Activated T-helper 17 cell treated with anti-CD3 and anti-CD28 coated beads, Interleukin-2, amount 50 U/mL, for 72 hours (primary cell): Measurements from ENCODE around the gene FAM81B. TPM values are rescaled to one million over a fixed set of nuclear protein-coding genes. Genes with fewer than 3 reads are reported as not detected.
"Not testable (repeated sequence)": the region's sequence is repeated elsewhere in the genome, so short reads cannot be mapped to it uniquely, and the experiment has no call there.

Experiments used
- ATAC-seq: fragments of 150-1000 bp; cut with Tn5 transposase; replicated peaks from 2 replicates; pipeline ENCODE4 v1.10.0; 2021; ENCODE audit warnings: mild to moderate bottlenecking, moderate library complexity
- H3K27ac Mint-ChIP-seq: one replicate; pipeline ENCODE4 v1.8.0; 2022; ENCODE audit warnings: mixed read lengths
- H3K27me3 Mint-ChIP-seq: one replicate; pipeline ENCODE4 v1.8.0; 2022; ENCODE audit warnings: mixed read lengths
- H3K36me3 Mint-ChIP-seq: one replicate; pipeline ENCODE4 v1.8.0; 2022; ENCODE audit warnings: low read depth, mild to moderate bottlenecking, mixed read lengths
- H3K4me1 Mint-ChIP-seq: one replicate; pipeline ENCODE4 v1.8.0; 2022; ENCODE audit warnings: mixed read lengths
- H3K4me3 Mint-ChIP-seq: one replicate; pipeline ENCODE4 v1.8.0; 2022; ENCODE audit warnings: mild to moderate bottlenecking, mixed read lengths
- H3K9me3 Mint-ChIP-seq: one replicate; pipeline ENCODE4 v1.8.0; 2022; ENCODE audit warnings: mixed read lengths
- total RNA-seq, 2 donors: library from RNA; stranded (reverse); gene quantifications; one replicate each; pipeline ENCODE4 v1.2.3, GENCODE V29; 2022

FAM81B gene
- total RNA-seq, 2 donors from 2014 or later = not detected

- Mint-ChIP-seq H3K4me1 (peaks cover 9% of the 10 kb centered on the region), H3K36me3 (no peaks in the 10 kb centered on the region), H3K9me3 (no peaks in the 10 kb centered on the region), H3K4me3 (no peak overlapping the region), H3K27ac (no peak overlapping the region), H3K27me3 (peaks cover 20% of the 10 kb centered on the region)
- ATAC-seq = no peak
Measured at GRCh38 chr5:95382801-95383200, 8.4 kb upstream of the FAM81B start.

GRCh38 chr5:95384485-95385213 lies 6.5 kb upstream of the FAM81B start:
- peaks cover 9% of the 10 kb centered on the region for H3K4me1 Mint-ChIP-seq
- ATAC-seq = no peak
- no peaks in the 10 kb centered on the region for H3K9me3 Mint-ChIP-seq
- H3K4me3 Mint-ChIP-seq = no peak overlapping the region
- no peaks in the 10 kb centered on the region for H3K36me3 Mint-ChIP-seq
- no peak overlapping the region for H3K27ac Mint-ChIP-seq
- H3K27me3 Mint-ChIP-seq = peaks cover 22% of the 10 kb centered on the region

- no peaks in the 10 kb centered on the region for H3K36me3 Mint-ChIP-seq
- H3K27ac Mint-ChIP-seq = no peak overlapping the region
- peaks cover 22% of the 10 kb centered on the region for H3K27me3 Mint-ChIP-seq
- no peaks in the 10 kb centered on the region for H3K9me3 Mint-ChIP-seq
- no peak for ATAC-seq
- no peak overlapping the region for H3K4me3 Mint-ChIP-seq
- peaks cover 2% of the 10 kb centered on the region for H3K4me1 Mint-ChIP-seq
Measured at GRCh38 chr5:95385334-95385733, 5.8 kb upstream of the FAM81B start.

- ATAC-seq, H3K9me3 Mint-ChIP-seq, H3K4me3 Mint-ChIP-seq, H3K27me3 Mint-ChIP-seq, H3K36me3 Mint-ChIP-seq, H3K4me1 Mint-ChIP-seq, H3K27ac Mint-ChIP-seq: not testable (repeated sequence)
Measured at GRCh38 chr5:95391965-95392364, 799 bp downstream of the FAM81B start.

- no peaks in the 10 kb centered on the region for H3K4me1 Mint-ChIP-seq
Measured at GRCh38 chr5:95392593-95393182, 1.5 kb downstream of the FAM81B start.

GRCh38 chr5:95393279-95393678 lies 2.1 kb downstream of the FAM81B start:
- no peak overlapping the region for H3K4me3 Mint-ChIP-seq
- peaks cover 8% of the 10 kb centered on the region for H3K27me3 Mint-ChIP-seq
- no peak overlapping the region for H3K27ac Mint-ChIP-seq
- no peaks in the 10 kb centered on the region for H3K36me3 Mint-ChIP-seq
- no peaks in the 10 kb centered on the region for H3K9me3 Mint-ChIP-seq
- no peak for ATAC-seq
- no peaks in the 10 kb centered on the region for H3K4me1 Mint-ChIP-seq

More at GRCh38 chr5:95392593-95393182, 1.5 kb downstream of the FAM81B start:
- ATAC-seq = no peak
- no peaks in the 10 kb centered on the region for H3K36me3 Mint-ChIP-seq
- no peaks in the 10 kb centered on the region for H3K9me3 Mint-ChIP-seq
- H3K4me3 Mint-ChIP-seq = no peak overlapping the region
- H3K27me3 Mint-ChIP-seq = peaks cover 11% of the 10 kb centered on the region
- H3K27ac Mint-ChIP-seq = no peak overlapping the region

GRCh38 chr5:95398989-95399388 lies 7.8 kb downstream of the FAM81B start:
- no peak overlapping the region for H3K27ac Mint-ChIP-seq
- ATAC-seq = no peak

GRCh38 chr5:95401626-95402025 lies 10.5 kb downstream of the FAM81B start:
- no peaks in the 10 kb centered on the region for H3K9me3 Mint-ChIP-seq
- H3K4me3 Mint-ChIP-seq = no peak overlapping the region
- H3K4me1 Mint-ChIP-seq = no peaks in the 10 kb centered on the region
- no peak for ATAC-seq
- H3K27me3 Mint-ChIP-seq = peaks cover 15% of the 10 kb centered on the region
- no peak overlapping the region for H3K27ac Mint-ChIP-seq
- H3K36me3 Mint-ChIP-seq = no peaks in the 10 kb centered on the region

More at GRCh38 chr5:95398989-95399388, 7.8 kb downstream of the FAM81B start:
- no peaks in the 10 kb centered on the region for H3K4me1 Mint-ChIP-seq
- H3K36me3 Mint-ChIP-seq = no peaks in the 10 kb centered on the region
- H3K27me3 Mint-ChIP-seq = peaks cover 8% of the 10 kb centered on the region
- no peaks in the 10 kb centered on the region for H3K9me3 Mint-ChIP-seq
- no peak overlapping the region for H3K4me3 Mint-ChIP-seq

- ATAC-seq = no peak
- no peak overlapping the region for H3K4me3 Mint-ChIP-seq
- H3K36me3 Mint-ChIP-seq = no peaks in the 10 kb centered on the region
- H3K27ac Mint-ChIP-seq = no peak overlapping the region
- peaks cover 5% of the 10 kb centered on the region for H3K9me3 Mint-ChIP-seq
- H3K4me1 Mint-ChIP-seq = peaks cover 4% of the 10 kb centered on the region
- peaks cover 22% of the 10 kb centered on the region for H3K27me3 Mint-ChIP-seq
Measured at GRCh38 chr5:95403996-95404395, 12.8 kb downstream of the FAM81B start.

GRCh38 chr5:95406426-95407090 lies 15.4 kb downstream of the FAM81B start:
- H3K4me3 Mint-ChIP-seq = no peak overlapping the region

GRCh38 chr5:95410279-95410678 lies 19.1 kb downstream of the FAM81B start:
- peaks cover 20% of the 10 kb centered on the region for H3K27me3 Mint-ChIP-seq
- H3K9me3 Mint-ChIP-seq = peaks cover 5% of the 10 kb centered on the region
- peaks cover 4% of the 10 kb centered on the region for H3K4me1 Mint-ChIP-seq
- no peak overlapping the region for H3K27ac Mint-ChIP-seq
- H3K4me3 Mint-ChIP-seq = no peak overlapping the region
- no peaks in the 10 kb centered on the region for H3K36me3 Mint-ChIP-seq
- ATAC-seq = no peak

More at GRCh38 chr5:95406426-95407090, 15.4 kb downstream of the FAM81B start:
- H3K27me3 Mint-ChIP-seq = peaks cover 22% of the 10 kb centered on the region
- ATAC-seq = no peak
- no peak overlapping the region for H3K27ac Mint-ChIP-seq
- no peaks in the 10 kb centered on the region for H3K36me3 Mint-ChIP-seq
- H3K4me1 Mint-ChIP-seq = peaks cover 4% of the 10 kb centered on the region
- peaks cover 5% of the 10 kb centered on the region for H3K9me3 Mint-ChIP-seq

- Mint-ChIP-seq H3K27ac (no peak overlapping the region), H3K9me3 (peaks cover 5% of the 10 kb centered on the region), H3K36me3 (no peaks in the 10 kb centered on the region), H3K27me3 (peaks cover 15% of the 10 kb centered on the region), H3K4me1 (peaks cover 4% of the 10 kb centered on the region), H3K4me3 (no peak overlapping the region)
- ATAC-seq = no peak
Measured at GRCh38 chr5:95411474-95411873, 20.3 kb downstream of the FAM81B start.

GRCh38 chr5:95414451-95414850 lies 23.3 kb downstream of the FAM81B start:
- no peak for ATAC-seq
- Mint-ChIP-seq H3K4me3 (no peak overlapping the region), H3K4me1 (no peaks in the 10 kb centered on the region), H3K36me3 (no peaks in the 10 kb centered on the region), H3K27me3 (peaks cover 3% of the 10 kb centered on the region), H3K27ac (no peak overlapping the region), H3K9me3 (no peaks in the 10 kb centered on the region)

GRCh38 chr5:95417971-95418370 lies 26.8 kb downstream of the FAM81B start:
- Mint-ChIP-seq H3K27ac (no peak overlapping the region), H3K4me3 (no peak overlapping the region), H3K27me3 (peaks cover 13% of the 10 kb centered on the region), H3K36me3 (no peaks in the 10 kb centered on the region), H3K4me1 (no peaks in the 10 kb centered on the region), H3K9me3 (no peaks in the 10 kb centered on the region)
- ATAC-seq = no peak

- no peak overlapping the region for H3K4me3 Mint-ChIP-seq
- peaks cover 9% of the 10 kb centered on the region for H3K27me3 Mint-ChIP-seq
- ATAC-seq = no peak
- no peaks in the 10 kb centered on the region for H3K4me1 Mint-ChIP-seq
- H3K9me3 Mint-ChIP-seq = no peaks in the 10 kb centered on the region
- no peaks in the 10 kb centered on the region for H3K36me3 Mint-ChIP-seq
- H3K27ac Mint-ChIP-seq = no peak overlapping the region
Measured at GRCh38 chr5:95422838-95423237, 31.7 kb downstream of the FAM81B start.
